Aorta (tissue), 5 donors: Measurements from ENCODE around the gene PPP1R1C. TPM values are rescaled to one million over a fixed set of nuclear protein-coding genes. Genes with fewer than 3 reads are reported as not detected.

ENCODE experiments used
- ATAC-seq: fragments of 200-7000 bp; cut with Tn5 transposase; one replicate; pipeline ENCODE4 v1.9.1; 2022; ENCODE audit warnings: moderate library complexity; ENCODE audit not compliant: low FRiP score
- DNase-seq, 2 donors: peaks; one replicate each; pipeline ENCODE4 v3.0.0-alpha.2; 2020
- H3K27ac ChIP-seq, 2 donors: one replicate each; pipeline ENCODE4 v1.5.1; 2013; ENCODE audit warnings: low read length in 2 of 2, mild to moderate bottlenecking in 2 of 2, moderate library complexity in 2 of 2, control low read depth in 1 of 2, inconsistent platforms in 1 of 2, low read depth in 1 of 2
- H3K27me3 ChIP-seq, 2 donors: one replicate each; pipeline ENCODE4 v1.6.1; 2013; ENCODE audit warnings: control low read depth in 1 of 2, low read length in 1 of 2, mild to moderate bottlenecking in 1 of 2, moderate library complexity in 1 of 2; ENCODE audit not compliant: insufficient read depth in 2 of 2, control insufficient read depth in 1 of 2
- H3K36me3 ChIP-seq, 2 donors: one replicate each; pipeline ENCODE4 v1.6.1; 2013; ENCODE audit warnings: control low read depth in 1 of 2, low read length in 1 of 2, mild to moderate bottlenecking in 1 of 2; ENCODE audit not compliant: insufficient read depth in 2 of 2, control insufficient read depth in 1 of 2
- H3K4me1 ChIP-seq, 2 donors: one replicate each; pipeline ENCODE4 v1.6.1; 2013; ENCODE audit warnings: low read length in 2 of 2, control low read depth in 1 of 2, mild to moderate bottlenecking in 1 of 2, moderate library complexity in 1 of 2; ENCODE audit not compliant: insufficient read depth in 2 of 2, control insufficient read depth in 1 of 2
- H3K4me3 ChIP-seq, 2 donors: one replicate each; pipeline ENCODE4 v1.5.1; 2013; ENCODE audit warnings: low read length in 2 of 2, control low read depth in 1 of 2, mild to moderate bottlenecking in 1 of 2
- H3K9me3 ChIP-seq: one replicate; pipeline ENCODE4 v1.6.1; 2013; ENCODE audit warnings: mild to moderate bottlenecking, low read length; ENCODE audit not compliant: control insufficient read depth
- WGBS, 2 donors: extraction: QIAGEN DNeasy Blood & Tissue Kit; methylation state at CpG; one replicate each; pipeline ENCODE4 v1.1.7; 2013; 5-methylcytosine and 5-hydroxymethylcytosine counted together
- intact Hi-C, 2 donors: fragments of 100-400 bp; cut with DNase I; formaldehyde crosslinking; loops; one replicate each; pipeline versions ENCODE4 v1.14.2 to v1.15.0; 2022
- polyA plus RNA-seq, 2 donors: library from polyadenylated mRNA; stranded (reverse); fragments of 200-250 nt; gene quantifications; one replicate each; pipeline ENCODE4 v1.2.3, GENCODE V29; 2013
- total RNA-seq, 2 donors: library from RNA; stranded (reverse); fragmentation: NEBNext Ultra II Directional; extraction: Animal tissue kit (Norgen Biotek cat#: 25700); gene quantifications; one replicate each; pipeline ENCODE4 v1.2.1, GENCODE V29; 2021
- donor health status: healthy with polysubstance abuse.
- donor health status: Bipolar disorder and iron deficiency.
- donor health status: DM: no; HTN: no; CAD: no.
- donor health status: DM: no; HTN: no; CAD: no.
- donor health status: DM: yes; HTN: yes; CAD: no.

The PPP1R1C gene
- total and polyA plus RNA-seq, 4 donors = 0.54 to 1.6 (median 1.1) TPM

DNA sequence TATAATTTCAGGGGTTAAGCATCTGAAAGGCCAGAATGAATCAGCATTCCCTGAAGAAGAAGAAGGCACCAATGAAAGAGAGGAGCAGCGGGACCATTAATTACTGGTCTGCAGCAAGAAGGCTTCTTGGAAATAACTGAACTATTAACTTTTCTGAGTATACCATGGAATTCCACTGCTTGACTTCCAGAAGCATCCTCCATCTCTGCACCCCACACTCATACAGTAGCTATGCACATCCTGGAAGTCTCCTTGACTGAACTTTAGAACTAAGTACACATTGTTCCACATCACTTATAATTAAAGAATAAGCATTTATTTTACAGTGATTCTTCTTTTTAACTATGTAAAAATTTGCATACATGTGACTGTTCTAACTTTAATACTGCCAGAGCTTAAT lies 131.5 kb downstream of the PPP1R1C start:
- H3K27me3 ChIP-seq = no peaks in the 10 kb centered on the region
- ATAC-seq (no peak), DNase-seq (no peak)
- H3K27ac ChIP-seq = no peak overlapping the region
- H3K9me3 ChIP-seq = no peaks in the 10 kb centered on the region
- no peaks in the 10 kb centered on the region for H3K4me1 ChIP-seq
- intact Hi-C loops = no loop called here
- 96 to 100% methylated on average over 1 of the region's 1 CpG for WGBS, 2 donors
- no peak overlapping the region for H3K4me3 ChIP-seq
- no peaks in the 10 kb centered on the region for H3K36me3 ChIP-seq

DNA sequence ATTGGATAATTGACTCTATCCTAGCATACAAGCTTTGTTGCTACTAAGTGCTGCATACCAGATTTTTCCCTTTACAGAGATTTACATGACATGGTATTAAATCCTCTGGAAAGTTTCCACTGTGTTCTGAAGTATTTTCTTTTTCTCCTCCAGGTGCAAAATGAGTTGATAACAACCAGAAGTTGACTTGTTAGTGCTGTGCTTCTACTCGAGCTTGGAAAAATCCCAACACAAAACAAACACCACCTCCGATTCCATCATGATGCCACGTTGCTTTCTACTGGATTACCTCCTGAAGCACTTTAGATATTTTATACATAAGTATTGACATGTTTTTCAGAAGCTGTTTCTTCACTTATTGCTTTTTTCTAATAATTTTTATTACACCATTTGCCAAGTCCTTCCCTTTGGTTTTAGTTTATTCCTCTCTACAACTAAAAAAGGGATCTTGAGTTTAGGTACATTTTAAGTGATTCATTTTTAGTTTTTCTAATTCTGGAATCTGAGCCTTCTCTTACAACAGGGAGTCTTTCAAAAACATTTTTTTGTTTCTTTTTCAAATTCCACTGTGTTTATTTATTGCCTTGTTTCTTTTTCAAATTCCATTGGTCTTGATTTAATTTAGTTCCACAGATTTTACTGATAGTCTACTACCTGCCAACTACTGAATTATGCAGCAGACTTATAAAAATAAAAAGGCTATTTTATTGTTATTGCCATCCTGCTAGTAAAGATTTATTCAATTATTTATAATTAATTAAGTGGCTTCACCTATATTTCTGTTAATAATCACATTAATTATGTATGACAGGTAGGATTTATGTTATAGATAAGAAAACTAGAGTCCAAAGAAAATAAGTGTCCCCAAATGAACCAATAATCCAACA lies 143.4 kb downstream of the PPP1R1C start:
- Histone ChIP-seq H3K4me3 (peak overlapping the region in 1 of 2 donors; percentile 34), H3K9me3 (no peaks in the 10 kb centered on the region), H3K4me1 (peaks cover 0 to 1% of the 10 kb centered on the region in 2 donors), H3K36me3 (no peaks in the 10 kb centered on the region), H3K27me3 (no peaks in the 10 kb centered on the region), H3K27ac (no peak overlapping the region)
- WGBS, 2 donors = 9 to 16% methylated on average over 3 of the region's 3 CpGs
- ATAC-seq (no peak), DNase-seq (no peak)
- intact Hi-C loops = no loop called here

DNA sequence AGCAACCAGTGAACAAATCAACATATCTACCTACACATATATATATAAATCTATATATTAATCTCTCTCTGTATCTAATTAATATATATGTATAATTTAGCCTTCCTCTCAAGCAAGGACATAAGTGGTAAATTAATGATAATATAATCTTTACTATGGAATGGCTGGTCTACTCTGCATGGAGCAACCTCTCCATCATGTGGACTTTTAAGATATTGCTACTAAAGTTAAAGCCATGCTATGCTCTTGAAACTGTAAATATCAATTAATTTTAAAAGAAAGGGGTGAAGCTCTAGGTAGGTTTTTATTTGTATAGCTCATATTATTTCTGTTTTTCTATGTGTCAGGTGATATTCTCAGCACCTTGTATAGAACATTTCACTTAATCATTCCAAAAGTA lies 147.0 kb downstream of the PPP1R1C start:
- no peak overlapping the region for H3K4me3 ChIP-seq
- no peak overlapping the region for H3K27ac ChIP-seq
- H3K36me3 ChIP-seq = no peaks in the 10 kb centered on the region
- H3K4me1 ChIP-seq = peaks cover 0 to 3% of the 10 kb centered on the region in 2 donors
- intact Hi-C loops = loop anchor here in 1 of 2 donors (5.0 kb wide), 1 partner anchor 390 kb away; no protein-coding TSS in a partner anchor
- no peak for ATAC-seq
- no peaks in the 10 kb centered on the region for H3K27me3 ChIP-seq
- DNase-seq = no peak
- H3K9me3 ChIP-seq = no peaks in the 10 kb centered on the region

DNA sequence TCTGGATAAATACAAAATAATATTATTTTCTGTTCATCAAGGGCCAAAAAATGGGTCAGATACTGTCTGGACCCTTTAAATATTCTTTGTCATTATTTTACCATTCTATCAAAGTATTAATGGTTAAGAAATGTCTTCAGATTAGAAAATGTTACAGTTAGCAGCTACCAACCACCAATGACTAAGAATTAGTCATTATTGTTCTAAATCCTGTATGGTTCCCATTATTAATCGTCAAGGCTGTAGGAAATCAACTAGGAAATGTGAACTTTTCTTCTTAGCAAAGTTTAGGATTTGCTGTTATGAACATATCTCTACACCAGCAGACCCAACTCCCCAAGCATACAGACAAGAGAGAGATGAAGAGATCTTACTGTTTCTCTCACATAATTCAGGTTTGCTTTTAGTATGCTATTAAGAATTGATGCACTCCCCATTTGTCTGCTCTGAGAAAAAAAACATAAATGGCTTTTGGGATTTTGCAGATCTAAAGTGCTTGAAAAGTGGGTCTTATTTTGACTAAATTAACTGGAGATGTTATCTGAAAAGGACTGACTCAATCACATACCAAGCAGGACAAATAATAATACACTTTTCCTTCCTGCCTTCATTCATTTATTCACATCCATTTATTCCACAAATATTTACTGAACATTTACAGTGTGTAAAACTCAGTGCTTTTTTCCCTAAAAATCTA lies 147.7 kb downstream of the PPP1R1C start:
- Histone ChIP-seq H3K4me3 (no peak overlapping the region), H3K27ac (no peak overlapping the region), H3K36me3 (no peaks in the 10 kb centered on the region), H3K9me3 (no peaks in the 10 kb centered on the region), H3K4me1 (peaks cover 0 to 3% of the 10 kb centered on the region in 2 donors), H3K27me3 (no peaks in the 10 kb centered on the region)
- DNase-seq = no peak
- WGBS, 2 donors = 9 to 13% methylated on average over 1 of the region's 1 CpG
- no peak for ATAC-seq
- intact Hi-C loops = loop anchor here in 1 of 2 donors (5.0 kb wide), 1 partner anchor 391 kb away; no protein-coding TSS in a partner anchor

DNA sequence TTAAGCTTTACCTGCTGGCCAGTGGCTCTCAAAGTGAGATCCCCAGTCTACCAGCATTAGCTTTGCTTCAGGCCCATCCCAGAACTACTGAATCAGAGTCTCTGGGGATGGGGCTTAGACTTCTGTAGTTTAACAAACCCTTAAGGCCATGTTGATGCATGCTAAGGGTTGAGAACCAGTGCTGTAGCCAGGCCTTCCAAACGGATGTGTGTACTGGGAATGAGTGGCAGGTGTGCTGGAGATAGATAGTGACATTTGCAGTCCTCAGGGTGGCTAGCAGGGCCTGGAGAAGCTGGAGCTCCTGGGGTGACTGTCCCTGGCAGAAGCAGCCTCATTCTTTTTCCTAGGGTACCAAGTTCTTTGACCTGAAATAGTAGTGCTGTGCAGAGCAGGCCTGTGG lies 148.5 kb downstream of the PPP1R1C start:
- WGBS, 2 donors = 69% methylated on average over 1 of the region's 1 CpG
- intact Hi-C loops = loop anchor here in 1 of 2 donors (5.0 kb wide), 1 partner anchor 392 kb away; no protein-coding TSS in a partner anchor
- no peak overlapping the region for H3K27ac ChIP-seq
- H3K4me3 ChIP-seq = no peak overlapping the region
- ATAC-seq (no peak), DNase-seq (no peak)
- peaks cover 0 to 3% of the 10 kb centered on the region in 2 donors for H3K4me1 ChIP-seq
- no peaks in the 10 kb centered on the region for H3K27me3 ChIP-seq
- H3K36me3 ChIP-seq = no peaks in the 10 kb centered on the region
- no peaks in the 10 kb centered on the region for H3K9me3 ChIP-seq

DNA sequence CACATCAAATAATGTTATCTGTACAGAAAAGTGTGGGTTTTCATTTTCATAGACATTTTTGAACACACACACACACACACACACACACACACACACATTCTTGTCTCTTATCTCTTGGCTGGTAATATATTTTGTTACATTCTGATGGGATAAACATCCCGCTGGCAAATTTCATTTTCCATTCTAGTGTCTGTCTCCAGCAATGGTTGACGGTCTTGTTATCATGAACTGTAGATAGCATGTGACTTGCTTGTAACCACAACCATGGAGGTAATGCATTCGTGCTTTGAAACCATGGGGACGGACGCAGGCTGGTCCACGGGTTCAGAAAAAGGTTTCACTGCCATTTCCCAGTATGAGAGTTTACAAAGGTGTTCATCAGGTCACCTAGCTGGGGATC lies 156.4 kb downstream of the PPP1R1C start:
- no peak for ATAC-seq
- DNase-seq = no peak
- Histone ChIP-seq H3K36me3 (no peaks in the 10 kb centered on the region), H3K4me3 (no peak overlapping the region), H3K9me3 (no peaks in the 10 kb centered on the region), H3K27me3 (no peaks in the 10 kb centered on the region), H3K27ac (no peak overlapping the region), H3K4me1 (peaks cover 0 to 2% of the 10 kb centered on the region in 2 donors)
- intact Hi-C loops = no loop called here
- WGBS, 2 donors = 67 to 74% methylated on average over 6 of the region's 6 CpGs

DNA sequence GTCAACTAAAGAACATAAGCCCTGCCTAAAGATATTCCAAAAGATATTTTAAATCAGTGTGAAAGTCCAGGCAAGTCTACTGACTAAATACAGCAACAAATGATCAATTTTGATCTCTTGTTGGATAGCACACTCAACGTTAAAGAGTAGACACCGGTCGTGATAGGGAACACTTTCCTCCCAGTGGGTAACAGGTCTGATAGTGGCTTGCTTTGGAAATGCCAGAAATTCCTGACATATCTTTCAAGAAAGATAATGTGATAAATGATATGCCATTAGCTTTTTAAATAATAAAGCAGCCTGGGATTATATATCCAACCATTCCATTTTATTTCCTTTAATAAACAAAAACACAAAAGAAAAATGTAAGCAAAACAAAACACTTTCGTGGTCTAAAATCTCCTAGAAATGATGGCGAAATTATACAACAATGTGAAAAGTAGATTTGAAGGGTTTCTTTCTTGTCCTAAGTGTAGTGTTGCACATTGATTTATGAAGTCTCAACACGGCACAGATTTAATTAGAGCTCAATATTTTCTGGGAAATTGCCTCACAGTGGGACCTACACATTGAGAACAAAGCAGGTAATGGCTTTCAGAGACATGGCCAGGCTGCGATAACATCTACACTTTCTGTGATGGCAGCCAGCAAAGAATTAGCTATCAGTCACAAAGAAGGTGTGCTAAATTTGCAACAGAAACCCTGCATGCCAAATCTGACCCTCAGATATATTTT lies 158.6 kb downstream of the PPP1R1C start:
- Histone ChIP-seq H3K9me3 (no peaks in the 10 kb centered on the region), H3K4me1 (peaks cover 0 to 2% of the 10 kb centered on the region in 2 donors), H3K27ac (peak overlapping the region in 1 of 2 donors; percentile 48), H3K27me3 (no peaks in the 10 kb centered on the region), H3K36me3 (no peaks in the 10 kb centered on the region), H3K4me3 (no peak overlapping the region)
- ATAC-seq (no peak), DNase-seq (no peak)
- 70 to 75% methylated on average over 7 of the region's 7 CpGs for WGBS, 2 donors
- intact Hi-C loops = no loop called here

DNA sequence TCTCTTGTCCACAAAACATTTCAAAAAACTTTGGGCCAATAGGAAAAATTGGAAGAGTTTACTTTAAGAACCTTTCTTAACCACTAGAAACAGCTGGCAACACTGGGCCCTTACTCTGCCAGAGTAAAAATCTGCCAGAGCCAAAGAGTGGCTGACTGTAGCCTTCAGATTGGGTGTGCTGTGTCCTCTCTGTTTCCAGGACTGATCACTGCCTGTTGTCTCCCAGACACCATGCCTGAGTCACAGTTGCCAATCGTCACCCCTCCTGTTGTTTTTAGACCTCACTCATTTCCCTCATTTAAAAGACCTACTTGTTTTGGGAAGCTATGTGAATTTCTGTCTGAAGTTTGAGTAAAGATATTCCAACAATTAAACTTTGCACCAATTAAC lies 159.1 kb downstream of the PPP1R1C start:
- 0 to 4% methylated on average over 1 of the region's 1 CpG for WGBS, 2 donors
- DNase-seq = peak in 1 of 2 donors; percentile 55
- no peaks in the 10 kb centered on the region for H3K36me3 ChIP-seq
- intact Hi-C loops = no loop called here
- no peak overlapping the region for H3K4me3 ChIP-seq
- no peaks in the 10 kb centered on the region for H3K9me3 ChIP-seq
- H3K27ac ChIP-seq = no peak overlapping the region
- no peak for ATAC-seq
- no peaks in the 10 kb centered on the region for H3K27me3 ChIP-seq
- peaks cover 0 to 2% of the 10 kb centered on the region in 2 donors for H3K4me1 ChIP-seq
